ENCODE data around the gene GEMIN2. TPM values are rescaled to one million over a fixed set of nuclear protein-coding genes. Genes with fewer than 3 reads are reported as not detected.
A peak's percentile ranks its signal among the peaks of the same experiment; 100 is the strongest.
"Not testable (repeated sequence)": the region's sequence is repeated elsewhere in the genome, so short reads cannot be mapped to it uniquely, and the experiment has no call there.

The GEMIN2 gene
- total and polyA plus RNA-seq, 2 donors (not counting 1 experiment from before 2014, with no cell fraction given), result 16.5 to 17.3 TPM

- Histone ChIP-seq H3K79me2 (ENCODE audit: control insufficient read depth, insufficient read depth, low read length) (peaks cover 7% of the 10 kb centered on the region), H3K9ac (ENCODE audit: insufficient read depth, low read length) (no peak overlapping the region), H4K20me1 (ENCODE audit: control insufficient read depth, extremely low read depth, insufficient read depth, low read length) (no peaks in the 10 kb centered on the region), H3K9me3 (ENCODE audit: control insufficient read depth, insufficient read depth, low read depth, low read length) (no peaks in the 10 kb centered on the region), H3K27ac (ENCODE audit: insufficient read depth, low read length) (no peak overlapping the region), H3K27me3 (ENCODE audit: control insufficient read depth, insufficient read depth, low read length) (no peaks in the 10 kb centered on the region), H3K4me1 (ENCODE audit: control insufficient read depth, extremely low read depth, insufficient read depth, low read length) (no peaks in the 10 kb centered on the region), H3K4me3 (replicated peaks in 1 of 4; ENCODE audit: control extremely low read depth in 1 of 4, insufficient read depth in 1 of 4, low read depth in 3 of 4, low read length in 4 of 4) (no peak overlapping the region), H2AFZ (ENCODE audit: low read length) (no peak overlapping the region), H3K36me3 (ENCODE audit: control insufficient read depth, insufficient read depth, low read length) (peaks cover 4% of the 10 kb centered on the region), H3K4me2 (ENCODE audit: extremely low read depth, insufficient read depth, low read length) (no peak overlapping the region)
- no peak for DNase-seq (ENCODE audit: low read depth in 2 of 2)
- no peak for TF ChIP-seq EZH2 (IDR thresholded peaks at IDR 0.05; ENCODE audit: low read length, missing control alignments)
- TF ChIP-seq CTCF (conservative IDR thresholded peaks at IDR 0.05 in 1 of 2, IDR thresholded peaks at IDR 0.05 in 1 of 2; ENCODE audit: low read depth in 1 of 2, low read length in 2 of 2), result no peak
Observed at GRCh38 chr14:39160494-39160893, 46.4 kb downstream of the GEMIN2 start.

GRCh38 chr14:39167797-39168320 is 53.7 kb downstream of the GEMIN2 start:
- H3K4me1 ChIP-seq (ENCODE audit: control insufficient read depth, extremely low read depth, insufficient read depth, low read length); H3K9ac ChIP-seq (ENCODE audit: insufficient read depth, low read length); H2AFZ ChIP-seq (ENCODE audit: low read length); H3K9me3 ChIP-seq (ENCODE audit: control insufficient read depth, insufficient read depth, low read depth, low read length); H3K27me3 ChIP-seq (ENCODE audit: control insufficient read depth, insufficient read depth, low read length); H3K27ac ChIP-seq (ENCODE audit: insufficient read depth, low read length); H4K20me1 ChIP-seq (ENCODE audit: control insufficient read depth, extremely low read depth, insufficient read depth, low read length); DNase-seq (ENCODE audit: low read depth in 2 of 2); H3K36me3 ChIP-seq (ENCODE audit: control insufficient read depth, insufficient read depth, low read length): not testable (repeated sequence)
- H3K79me2 ChIP-seq (ENCODE audit: control insufficient read depth, insufficient read depth, low read length), result peaks cover 36% of the 10 kb centered on the region
- peak overlapping the region in 2 of 4 experiments; percentile 94 to 99 for H3K4me3 ChIP-seq (replicated peaks in 1 of 4; ENCODE audit: control extremely low read depth in 1 of 4, insufficient read depth in 1 of 4, low read depth in 3 of 4, low read length in 4 of 4)
- peak overlapping the region; percentile 29 for H3K4me2 ChIP-seq (ENCODE audit: extremely low read depth, insufficient read depth, low read length)

- H3K4me1 ChIP-seq (ENCODE audit: control insufficient read depth, extremely low read depth, insufficient read depth, low read length), result peaks cover 4% of the 10 kb centered on the region
- H3K27ac ChIP-seq (ENCODE audit: insufficient read depth, low read length), result no peak overlapping the region
- H4K20me1 ChIP-seq (ENCODE audit: control insufficient read depth, extremely low read depth, insufficient read depth, low read length), result no peaks in the 10 kb centered on the region
- no peak for TF ChIP-seq CTCF (conservative IDR thresholded peaks at IDR 0.05 in 1 of 2, IDR thresholded peaks at IDR 0.05 in 1 of 2; ENCODE audit: low read depth in 1 of 2, low read length in 2 of 2)
- no peak for TF ChIP-seq EZH2 (IDR thresholded peaks at IDR 0.05; ENCODE audit: low read length, missing control alignments)
- no peak for DNase-seq (ENCODE audit: low read depth in 2 of 2)
- H2AFZ ChIP-seq (ENCODE audit: low read length), result no peak overlapping the region
- peak overlapping the region; percentile 75 to 99 (median 87) for H3K4me3 ChIP-seq (replicated peaks in 1 of 4; ENCODE audit: control extremely low read depth in 1 of 4, insufficient read depth in 1 of 4, low read depth in 3 of 4, low read length in 4 of 4)
- H3K9ac ChIP-seq (ENCODE audit: insufficient read depth, low read length), result no peak overlapping the region
- H3K9me3 ChIP-seq (ENCODE audit: control insufficient read depth, insufficient read depth, low read depth, low read length), result no peaks in the 10 kb centered on the region
- peaks cover 36% of the 10 kb centered on the region for H3K79me2 ChIP-seq (ENCODE audit: control insufficient read depth, insufficient read depth, low read length)
- H3K36me3 ChIP-seq (ENCODE audit: control insufficient read depth, insufficient read depth, low read length), result no peaks in the 10 kb centered on the region
- H3K4me2 ChIP-seq (ENCODE audit: extremely low read depth, insufficient read depth, low read length), result peak overlapping the region; percentile 95
- no peaks in the 10 kb centered on the region for H3K27me3 ChIP-seq (ENCODE audit: control insufficient read depth, insufficient read depth, low read length)
Observed at GRCh38 chr14:39168591-39168990, 54.5 kb downstream of the GEMIN2 start.
